ENCODE measurements around the gene SRP9. TPM values are rescaled to one million over a fixed set of nuclear protein-coding genes. Genes with fewer than 3 reads are reported as not detected.
A peak's percentile ranks its signal among the peaks of the same experiment; 100 is the strongest.
"Not testable (repeated sequence)": the region's sequence is repeated elsewhere in the genome, so short reads cannot be mapped to it uniquely, and the experiment has no call there.

SRP9 gene
- total RNA-seq, 1 donor from 2014 or later, result 49.4 TPM

DNA sequence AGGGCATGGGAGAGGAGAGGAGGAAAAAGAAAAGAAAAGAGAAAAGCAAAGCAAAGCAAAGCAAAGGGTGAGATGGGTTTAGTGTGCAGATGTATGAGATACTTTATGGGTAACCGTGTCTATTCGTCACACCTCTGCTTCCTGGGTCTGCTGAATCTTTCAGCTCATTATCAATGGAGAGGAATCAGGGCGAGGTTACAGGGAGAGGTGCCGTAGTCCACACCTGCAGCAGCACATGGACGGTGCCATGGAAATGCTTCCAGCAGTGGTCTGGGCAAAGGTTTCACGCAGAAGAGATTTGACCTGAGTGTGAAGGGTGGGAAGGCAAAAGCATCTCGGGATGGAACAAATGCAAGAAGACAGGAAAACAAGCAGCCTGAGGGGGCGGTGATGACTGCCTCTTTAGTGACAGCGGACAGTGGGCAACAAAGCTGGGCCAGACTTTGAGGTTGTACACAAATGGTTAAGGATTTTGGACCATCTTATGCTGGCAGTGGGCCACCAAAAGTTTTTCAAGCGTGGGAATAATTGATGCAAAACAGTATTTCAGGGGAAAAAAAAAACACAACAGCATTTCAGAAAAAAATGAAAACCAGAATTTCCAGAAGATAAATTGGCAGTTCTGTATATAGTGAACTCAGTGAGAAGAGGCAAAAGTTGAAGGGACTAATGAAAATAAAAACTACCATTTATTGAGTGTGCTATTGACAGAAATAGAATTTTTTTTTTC lies 19.5 kb upstream of the SRP9 start:
- Histone ChIP-seq H3K4me1 (peaks cover 7 to 15% of the 10 kb centered on the region in 2 donors), H3K4me3 (no peak overlapping the region), H3K9me3 (no peaks in the 10 kb centered on the region), H3K27me3 (no peaks in the 10 kb centered on the region), H3K27ac (no peak overlapping the region), H3K36me3 (no peaks in the 10 kb centered on the region)
- no peak for DNase-seq (ENCODE audit: low spot score in 2 of 2)
- intact Hi-C loops (cut with DNase I), result no loop called here
- TF ChIP-seq, protein P1, sequence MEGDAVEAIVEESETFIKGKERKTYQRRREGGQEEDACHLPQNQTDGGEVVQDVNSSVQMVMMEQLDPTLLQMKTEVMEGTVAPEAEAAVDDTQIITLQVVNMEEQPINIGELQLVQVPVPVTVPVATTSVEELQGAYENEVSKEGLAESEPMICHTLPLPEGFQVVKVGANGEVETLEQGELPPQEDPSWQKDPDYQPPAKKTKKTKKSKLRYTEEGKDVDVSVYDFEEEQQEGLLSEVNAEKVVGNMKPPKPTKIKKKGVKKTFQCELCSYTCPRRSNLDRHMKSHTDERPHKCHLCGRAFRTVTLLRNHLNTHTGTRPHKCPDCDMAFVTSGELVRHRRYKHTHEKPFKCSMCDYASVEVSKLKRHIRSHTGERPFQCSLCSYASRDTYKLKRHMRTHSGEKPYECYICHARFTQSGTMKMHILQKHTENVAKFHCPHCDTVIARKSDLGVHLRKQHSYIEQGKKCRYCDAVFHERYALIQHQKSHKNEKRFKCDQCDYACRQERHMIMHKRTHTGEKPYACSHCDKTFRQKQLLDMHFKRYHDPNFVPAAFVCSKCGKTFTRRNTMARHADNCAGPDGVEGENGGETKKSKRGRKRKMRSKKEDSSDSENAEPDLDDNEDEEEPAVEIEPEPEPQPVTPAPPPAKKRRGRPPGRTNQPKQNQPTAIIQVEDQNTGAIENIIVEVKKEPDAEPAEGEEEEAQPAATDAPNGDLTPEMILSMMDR (IDR thresholded peaks at IDR 0.05), result no peak

DNA sequence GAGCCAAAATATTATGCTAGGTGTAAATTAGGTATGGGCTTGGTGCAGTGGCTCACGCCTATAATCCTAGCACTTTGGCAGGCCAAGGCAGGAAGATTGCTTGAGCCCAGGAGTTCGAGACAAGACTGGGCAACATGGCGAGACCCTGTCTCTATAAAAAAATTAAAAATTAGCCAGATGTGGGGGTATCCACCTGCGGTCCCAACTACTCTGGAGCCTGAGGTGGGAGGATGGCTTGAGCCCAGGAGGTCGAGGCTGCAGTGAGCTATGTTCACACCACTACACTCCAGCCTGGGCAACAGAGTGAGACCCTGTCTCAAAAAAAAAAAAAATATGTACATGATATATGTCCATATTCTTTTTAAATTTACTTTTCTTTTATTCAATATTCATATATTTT lies 17.7 kb upstream of the SRP9 start:
- H3K27ac ChIP-seq; intact Hi-C loops (cut with DNase I); DNase-seq (ENCODE audit: low spot score in 2 of 2); H3K4me3 ChIP-seq; H3K27me3 ChIP-seq; H3K9me3 ChIP-seq; H3K36me3 ChIP-seq: not testable (repeated sequence)
- peaks cover 10 to 27% of the 10 kb centered on the region in 2 donors for H3K4me1 ChIP-seq

DNA sequence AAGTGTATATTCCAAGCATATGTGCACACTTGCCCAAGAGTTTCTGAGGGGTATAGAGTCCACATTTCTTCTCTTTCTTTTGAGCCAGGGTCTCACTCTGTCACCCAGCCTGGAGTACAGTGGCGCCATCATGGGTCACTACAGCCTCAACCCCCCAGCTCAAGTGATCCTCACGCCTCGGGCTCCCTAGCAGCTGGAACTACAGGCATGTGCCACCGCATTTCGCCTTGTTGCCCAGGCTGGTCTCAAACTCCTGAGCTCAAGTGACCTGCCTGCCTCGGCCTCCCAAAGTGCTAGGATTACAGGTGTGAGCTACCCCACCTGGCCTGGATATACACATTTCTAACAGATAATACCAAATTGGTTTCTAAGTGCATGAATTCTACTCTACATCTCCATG lies 17.1 kb upstream of the SRP9 start:
- no peak overlapping the region for H3K27ac ChIP-seq
- DNase-seq (ENCODE audit: low spot score in 2 of 2), result no peak
- H3K36me3 ChIP-seq, result no peaks in the 10 kb centered on the region
- TF ChIP-seq, protein P1 (IDR thresholded peaks at IDR 0.05), result no peak
- intact Hi-C loops (cut with DNase I), result no loop called here
- H3K27me3 ChIP-seq, result no peaks in the 10 kb centered on the region
- H3K4me3 ChIP-seq, result no peak overlapping the region
- H3K4me1 ChIP-seq, result peaks cover 10 to 23% of the 10 kb centered on the region in 2 donors
- H3K9me3 ChIP-seq, result no peaks in the 10 kb centered on the region

DNA sequence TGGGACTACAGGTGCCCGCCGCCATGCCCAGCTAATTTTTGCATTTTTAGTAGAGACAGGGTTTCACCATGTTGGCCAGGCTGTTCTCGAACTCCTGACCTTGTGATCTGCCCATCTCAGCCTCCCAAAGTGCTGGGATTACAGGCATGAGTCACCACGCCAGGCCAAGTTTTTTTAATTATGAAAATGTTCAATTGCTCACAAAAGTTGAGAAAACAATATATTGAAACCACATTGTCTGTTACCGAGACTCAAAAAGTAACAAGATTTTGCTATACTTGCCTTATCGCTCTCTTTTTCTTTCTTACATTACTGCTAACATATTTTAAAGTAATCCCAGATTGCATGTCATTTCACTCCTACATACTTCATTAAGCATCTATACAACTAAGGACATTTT lies 16.2 kb upstream of the SRP9 start:
- H3K27me3 ChIP-seq; H3K27ac ChIP-seq; H3K36me3 ChIP-seq; H3K4me3 ChIP-seq; intact Hi-C loops (cut with DNase I); DNase-seq (ENCODE audit: low spot score in 2 of 2); H3K9me3 ChIP-seq: not testable (repeated sequence)
- H3K4me1 ChIP-seq, result peaks cover 10 to 20% of the 10 kb centered on the region in 2 donors

DNA sequence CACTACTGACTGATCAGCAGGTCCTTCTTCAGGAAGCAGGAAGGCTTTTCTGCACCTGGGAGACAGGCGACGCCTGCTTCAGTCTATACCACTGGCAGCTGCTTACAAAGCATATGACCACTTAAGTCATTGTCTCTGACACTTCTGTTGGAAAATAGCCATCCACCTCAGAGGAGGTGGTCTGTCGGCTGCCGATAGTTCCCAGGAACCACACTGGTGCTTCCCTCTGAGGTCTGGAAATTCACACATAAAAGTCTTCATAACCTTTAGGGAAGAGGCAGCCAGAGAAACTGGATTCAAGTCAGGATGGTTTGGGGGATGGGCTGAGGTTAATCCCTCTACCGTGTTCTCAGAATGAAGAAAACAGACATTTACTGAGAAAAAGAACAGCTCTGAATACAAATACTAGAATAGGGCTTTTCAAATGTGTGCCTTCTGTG lies 15.6 kb upstream of the SRP9 start:
- peaks cover 10 to 26% of the 10 kb centered on the region in 2 donors for H3K4me1 ChIP-seq
- peak in 1 of 2 donors; percentile 55 for DNase-seq (ENCODE audit: low spot score in 2 of 2)
- no peaks in the 10 kb centered on the region for H3K9me3 ChIP-seq
- TF ChIP-seq, protein P1 (IDR thresholded peaks at IDR 0.05), result no peak
- no peaks in the 10 kb centered on the region for H3K36me3 ChIP-seq
- H3K27ac ChIP-seq, result peak overlapping the region; percentile 72 to 74
- intact Hi-C loops (cut with DNase I), result loop anchor here (2.0 kb wide), 2 partner anchors 15 to 25 kb away; no protein-coding TSS in a partner anchor
- no peak overlapping the region for H3K4me3 ChIP-seq
- no peaks in the 10 kb centered on the region for H3K27me3 ChIP-seq

DNA sequence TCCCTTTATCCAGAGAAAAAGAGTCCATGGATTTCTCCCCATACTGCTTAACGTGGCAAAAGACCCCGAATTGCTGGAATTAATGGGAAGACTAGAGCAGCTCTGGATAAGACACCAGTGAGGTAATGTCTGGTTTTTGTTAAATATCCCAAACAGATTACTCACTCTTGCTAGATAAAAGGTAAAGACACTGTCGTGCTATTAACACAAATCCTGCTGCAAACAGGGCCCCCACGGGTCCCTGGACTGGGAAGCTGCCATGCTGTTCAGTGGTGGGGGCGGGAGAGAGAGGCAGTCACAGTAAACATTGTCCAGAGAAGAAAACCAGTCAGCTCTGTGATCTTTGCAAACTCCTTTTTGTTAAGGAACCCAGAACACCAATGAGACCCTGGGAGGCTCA lies 15.2 kb upstream of the SRP9 start:
- Histone ChIP-seq H3K36me3 (no peaks in the 10 kb centered on the region), H3K4me3 (no peak overlapping the region)
- intact Hi-C loops (cut with DNase I), result loop anchor here (2.0 kb wide), 2 partner anchors 16 to 26 kb away; no protein-coding TSS in a partner anchor

More for the DNA sequence above, 15.2 kb upstream of the SRP9 start:
- peak in 1 of 2 donors; percentile 52 for DNase-seq (ENCODE audit: low spot score in 2 of 2)
- H3K27ac ChIP-seq, result peak overlapping the region; percentile 72 to 74
- H3K9me3 ChIP-seq, result no peaks in the 10 kb centered on the region
- H3K27me3 ChIP-seq, result no peaks in the 10 kb centered on the region
- peaks cover 14 to 31% of the 10 kb centered on the region in 2 donors for H3K4me1 ChIP-seq
- TF ChIP-seq, protein P1 (IDR thresholded peaks at IDR 0.05), result no peak
